ENCODE results near the gene SLC25A2. TPM values are rescaled to one million over a fixed set of nuclear protein-coding genes. Genes with fewer than 3 reads are reported as not detected.
"Not testable (repeated sequence)": the region's sequence is repeated elsewhere in the genome, so short reads cannot be mapped to it uniquely, and the experiment has no call there.

The SLC25A2 gene
- total RNA-seq, 2 donors from 2014 or later = 0.65 to 0.70 TPM

GRCh38 chr5:141328231-141328630 lies 24.4 kb upstream of the SLC25A2 start:
- ATAC-seq = no peak
- DNase-seq = no peak
- no peak overlapping the region for H3K27ac Mint-ChIP-seq
- no peaks in the 10 kb centered on the region for H3K4me1 Mint-ChIP-seq
- H3K36me3 Mint-ChIP-seq (ENCODE audit: low read depth) = no peaks in the 10 kb centered on the region
- H3K9me3 ChIP-seq (ENCODE audit: control insufficient read depth, low read length, poor library complexity, severe bottlenecking) = peaks cover 14% of the 10 kb centered on the region
- H3K27me3 Mint-ChIP-seq = peaks cover 23% of the 10 kb centered on the region
- H3K4me3 Mint-ChIP-seq = no peak overlapping the region

GRCh38 chr5:141326088-141326854 lies 22.4 kb upstream of the SLC25A2 start:
- Mint-ChIP-seq H3K27me3 (peaks cover 19% of the 10 kb centered on the region), H3K4me1 (no peaks in the 10 kb centered on the region), H3K4me3 (peak overlapping the region; percentile 89), H3K36me3 (ENCODE audit: low read depth) (no peaks in the 10 kb centered on the region), H3K27ac (peak overlapping the region; percentile 66)
- peaks cover 8% of the 10 kb centered on the region for H3K9me3 ChIP-seq (ENCODE audit: control insufficient read depth, low read length, poor library complexity, severe bottlenecking)
- DNase-seq = peak; percentile 18 to 50 (median 45)
- peak; percentile 95 for ATAC-seq

- no peak for ATAC-seq
- H3K4me3 Mint-ChIP-seq = no peak overlapping the region
Observed at GRCh38 chr5:141322261-141322660, 18.4 kb upstream of the SLC25A2 start.

DNA sequence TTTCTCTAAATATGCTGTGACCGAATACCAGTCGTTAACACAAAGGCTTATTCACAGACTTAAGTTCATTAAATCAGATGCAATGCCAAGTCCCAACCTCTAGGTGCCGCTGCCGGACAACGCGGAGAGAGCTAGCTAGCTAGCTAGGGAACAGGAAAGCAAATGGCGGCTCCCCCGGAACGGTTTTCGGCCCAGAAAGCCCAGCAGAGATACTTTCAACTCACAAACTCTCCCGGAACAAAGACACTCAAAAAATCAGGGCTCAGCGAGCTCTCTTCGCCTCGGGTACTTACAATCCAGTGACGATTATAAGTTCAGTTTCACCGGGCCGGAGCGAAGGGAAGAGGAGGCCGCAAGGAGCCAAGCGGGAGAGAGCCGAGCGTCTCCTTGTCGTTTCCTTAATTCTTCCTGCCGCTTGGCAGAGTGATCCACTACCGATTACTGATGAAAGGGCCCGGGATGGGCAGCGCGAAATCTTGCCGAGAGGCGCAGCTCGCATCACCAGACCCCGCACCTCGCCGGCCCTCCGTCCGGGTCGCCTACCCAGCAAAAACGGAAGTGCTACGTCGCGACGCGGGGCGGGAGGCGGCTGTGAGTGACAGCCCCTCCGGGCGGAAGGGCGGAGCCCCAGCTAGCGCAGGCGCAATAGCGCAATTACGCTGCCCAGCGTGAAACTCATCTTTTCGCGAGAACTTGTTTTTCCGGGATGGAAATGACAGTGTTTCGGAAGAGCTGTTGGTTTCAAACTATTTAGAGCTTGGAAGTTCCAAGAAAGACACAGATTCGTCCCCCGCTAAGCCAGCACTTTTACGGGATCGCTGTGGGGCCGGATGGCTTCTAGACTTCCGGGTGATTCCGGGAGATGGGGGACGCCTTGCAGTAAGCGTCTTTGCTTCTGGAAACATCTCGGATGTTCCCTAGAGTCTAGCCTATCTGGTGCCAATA lies 16.6 kb upstream of the SLC25A2 start, which contains the start of gene TAF7:
Gene TAF7 (minus strand): TSS at position 560 of the 945 bp plus-strand sequence. CDS start 740 bp downstream, outside the sequence.
- ATAC-seq = peak; percentile 91
- H3K27me3 Mint-ChIP-seq = no peaks in the 10 kb centered on the region
- peaks cover 11% of the 10 kb centered on the region for H3K36me3 Mint-ChIP-seq (ENCODE audit: low read depth)
- H3K9me3 ChIP-seq (ENCODE audit: control insufficient read depth, low read length, poor library complexity, severe bottlenecking) = peaks cover 30% of the 10 kb centered on the region
- H3K27ac Mint-ChIP-seq = peak within 1 kb of the TSS; percentile 95
- DNase-seq = peak; percentile 83 to 91 (median 86)
- peak within 1 kb of the TSS; percentile 94 for H3K4me3 Mint-ChIP-seq
- peaks cover 10% of the 10 kb centered on the region for H3K4me1 Mint-ChIP-seq

More at GRCh38 chr5:141322261-141322660, 18.4 kb upstream of the SLC25A2 start:
- Mint-ChIP-seq H3K4me1 (peaks cover 10% of the 10 kb centered on the region), H3K27ac (no peak overlapping the region), H3K27me3 (peaks cover 4% of the 10 kb centered on the region), H3K36me3 (ENCODE audit: low read depth) (peaks cover 8% of the 10 kb centered on the region)
- peaks cover 23% of the 10 kb centered on the region for H3K9me3 ChIP-seq (ENCODE audit: control insufficient read depth, low read length, poor library complexity, severe bottlenecking)
- no peak for DNase-seq

DNA sequence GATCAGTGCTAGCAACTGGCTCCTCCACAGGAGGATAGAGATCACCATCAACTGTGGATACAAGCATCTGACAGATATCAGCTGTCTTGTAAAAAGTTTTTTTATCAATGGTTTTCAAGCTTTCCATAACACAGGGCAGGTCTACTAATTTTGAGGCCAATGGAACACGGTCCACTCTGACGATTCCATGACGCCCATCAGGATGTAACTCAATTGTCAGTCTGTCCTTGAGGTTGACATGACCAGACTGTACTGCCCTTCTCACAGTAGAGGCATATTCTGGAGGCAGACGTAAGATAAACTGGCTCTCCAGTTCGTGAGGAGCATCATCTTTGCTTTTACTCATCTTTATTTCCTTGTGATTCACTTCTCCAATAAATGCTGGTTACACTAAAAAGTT lies 15.8 kb upstream of the SLC25A2 start:
- peak overlapping the region; percentile 94 for H3K4me3 Mint-ChIP-seq
- no peaks in the 10 kb centered on the region for H3K27me3 Mint-ChIP-seq
- H3K9me3 ChIP-seq (ENCODE audit: control insufficient read depth, low read length, poor library complexity, severe bottlenecking) = peaks cover 30% of the 10 kb centered on the region
- DNase-seq = no peak
- ATAC-seq = no peak
- H3K27ac Mint-ChIP-seq = peak overlapping the region; percentile 95
- peaks cover 10% of the 10 kb centered on the region for H3K4me1 Mint-ChIP-seq
- H3K36me3 Mint-ChIP-seq (ENCODE audit: low read depth) = peaks cover 12% of the 10 kb centered on the region

DNA sequence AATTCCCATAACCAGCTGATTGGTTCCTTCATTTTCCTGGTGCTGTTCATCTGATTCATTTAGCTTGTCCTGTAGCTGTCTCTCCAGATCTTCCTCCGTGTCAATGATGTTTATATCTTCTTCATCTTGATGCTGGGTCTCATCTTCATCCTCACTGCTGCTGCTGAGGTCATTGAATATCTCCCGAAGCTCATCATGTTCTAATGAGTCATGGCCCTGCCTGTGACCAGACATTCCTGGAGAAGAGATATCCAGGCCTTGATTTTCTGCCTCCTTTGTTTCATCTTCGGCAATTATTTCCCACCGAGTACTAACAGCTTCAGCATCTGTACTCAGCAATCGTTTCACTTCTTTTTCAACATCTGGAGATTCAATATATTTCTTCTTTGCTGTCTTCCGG lies 15.4 kb upstream of the SLC25A2 start:
- Mint-ChIP-seq H3K36me3 (ENCODE audit: low read depth) (peaks cover 12% of the 10 kb centered on the region), H3K4me3 (peak overlapping the region; percentile 94), H3K4me1 (peaks cover 10% of the 10 kb centered on the region), H3K27me3 (no peaks in the 10 kb centered on the region), H3K27ac (peak overlapping the region; percentile 95)
- H3K9me3 ChIP-seq (ENCODE audit: control insufficient read depth, low read length, poor library complexity, severe bottlenecking) = peaks cover 30% of the 10 kb centered on the region
- DNase-seq (no peak), ATAC-seq (no peak)

DNA sequence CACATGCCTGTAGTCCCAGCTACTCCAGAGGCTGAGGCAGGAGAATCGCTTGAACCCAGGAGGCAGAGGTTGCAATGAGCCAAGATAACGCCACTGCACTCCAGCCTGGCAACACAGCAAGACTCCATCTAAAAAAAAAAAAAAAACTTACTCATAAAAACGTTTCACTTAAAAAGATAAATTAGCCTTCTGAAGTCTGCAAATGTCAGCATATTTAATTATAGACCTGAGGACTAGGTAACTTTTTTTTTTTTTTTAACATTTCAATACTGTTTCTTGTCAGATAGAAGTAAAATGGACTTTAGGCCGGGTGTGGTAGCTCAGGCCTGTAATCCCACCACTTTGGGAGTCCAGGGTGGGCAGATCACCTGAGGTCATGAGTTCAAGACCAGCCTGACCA lies 13.1 kb upstream of the SLC25A2 start:
- H3K4me3 Mint-ChIP-seq, ATAC-seq, H3K27me3 Mint-ChIP-seq, H3K4me1 Mint-ChIP-seq, DNase-seq: not testable (repeated sequence)
- H3K36me3 Mint-ChIP-seq (ENCODE audit: low read depth) = peaks cover 12% of the 10 kb centered on the region
- H3K27ac Mint-ChIP-seq = peak overlapping the region; percentile 12
- H3K9me3 ChIP-seq (ENCODE audit: control insufficient read depth, low read length, poor library complexity, severe bottlenecking) = peaks cover 38% of the 10 kb centered on the region

- peaks cover 21% of the 10 kb centered on the region for H3K9me3 ChIP-seq (ENCODE audit: control insufficient read depth, low read length, poor library complexity, severe bottlenecking)
- Mint-ChIP-seq H3K27ac (no peak overlapping the region), H3K4me3 (no peak overlapping the region), H3K4me1 (no peaks in the 10 kb centered on the region), H3K36me3 (ENCODE audit: low read depth) (peaks cover 9% of the 10 kb centered on the region), H3K27me3 (no peaks in the 10 kb centered on the region)
- ATAC-seq (no peak), DNase-seq (no peak)
Observed at GRCh38 chr5:141313711-141314110, 9.9 kb upstream of the SLC25A2 start.

GRCh38 chr5:141306630-141307029 lies 2.8 kb upstream of the SLC25A2 start:
- peaks cover 1% of the 10 kb centered on the region for H3K36me3 Mint-ChIP-seq (ENCODE audit: low read depth)
- no peak for ATAC-seq

GRCh38 chr5:141298376-141298775 lies 5.5 kb downstream of the SLC25A2 start:
- DNase-seq = no peak
- no peaks in the 10 kb centered on the region for H3K4me1 Mint-ChIP-seq
- H3K36me3 Mint-ChIP-seq (ENCODE audit: low read depth) = no peaks in the 10 kb centered on the region
- no peaks in the 10 kb centered on the region for H3K27me3 Mint-ChIP-seq
- no peak overlapping the region for H3K4me3 Mint-ChIP-seq
- H3K9me3 ChIP-seq (ENCODE audit: control insufficient read depth, low read length, poor library complexity, severe bottlenecking) = peaks cover 15% of the 10 kb centered on the region
- ATAC-seq = no peak
- no peak overlapping the region for H3K27ac Mint-ChIP-seq

More at GRCh38 chr5:141306630-141307029, 2.8 kb upstream of the SLC25A2 start:
- H3K27ac Mint-ChIP-seq = no peak overlapping the region
- H3K4me3 Mint-ChIP-seq = no peak overlapping the region
- no peak for DNase-seq
- H3K27me3 Mint-ChIP-seq = no peaks in the 10 kb centered on the region
- H3K9me3 ChIP-seq (ENCODE audit: control insufficient read depth, low read length, poor library complexity, severe bottlenecking) = peaks cover 9% of the 10 kb centered on the region
- H3K4me1 Mint-ChIP-seq = no peaks in the 10 kb centered on the region

DNA sequence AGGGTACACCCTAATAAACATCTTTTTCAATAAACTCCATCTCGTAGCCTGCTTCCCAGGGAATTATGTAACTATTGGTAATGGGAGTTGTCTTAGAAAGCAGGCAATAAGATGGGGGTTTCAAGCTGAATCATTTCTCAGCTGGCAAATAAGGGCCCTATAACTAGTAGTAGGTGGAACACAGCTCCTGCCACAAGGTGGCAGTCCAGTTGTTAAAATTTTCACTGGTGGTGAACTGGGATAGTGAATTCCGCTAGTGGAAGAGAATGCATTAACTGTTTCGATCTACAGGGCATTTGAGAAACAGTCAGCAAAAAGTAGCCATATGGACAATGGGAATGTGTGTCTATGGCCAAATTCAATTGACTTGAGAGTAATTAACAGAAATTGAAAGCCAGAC lies 30.9 kb downstream of the SLC25A2 start:
- H3K4me1 Mint-ChIP-seq = no peaks in the 10 kb centered on the region
- peaks cover 14% of the 10 kb centered on the region for H3K9me3 ChIP-seq (ENCODE audit: control insufficient read depth, low read length, poor library complexity, severe bottlenecking)
- DNase-seq = no peak
- H3K27me3 Mint-ChIP-seq = no peaks in the 10 kb centered on the region
- H3K36me3 Mint-ChIP-seq (ENCODE audit: low read depth) = no peaks in the 10 kb centered on the region
- H3K27ac Mint-ChIP-seq = no peak overlapping the region
- no peak overlapping the region for H3K4me3 Mint-ChIP-seq
- no peak for ATAC-seq

GRCh38 chr5:141269195-141269594 lies 34.7 kb downstream of the SLC25A2 start:
- H3K4me3 Mint-ChIP-seq = no peak overlapping the region
- H3K27ac Mint-ChIP-seq = no peak overlapping the region
- H3K27me3 Mint-ChIP-seq = no peaks in the 10 kb centered on the region
- no peaks in the 10 kb centered on the region for H3K36me3 Mint-ChIP-seq (ENCODE audit: low read depth)
- ATAC-seq (no peak), DNase-seq (no peak)
- no peaks in the 10 kb centered on the region for H3K4me1 Mint-ChIP-seq
- peaks cover 17% of the 10 kb centered on the region for H3K9me3 ChIP-seq (ENCODE audit: control insufficient read depth, low read length, poor library complexity, severe bottlenecking)

DNA sequence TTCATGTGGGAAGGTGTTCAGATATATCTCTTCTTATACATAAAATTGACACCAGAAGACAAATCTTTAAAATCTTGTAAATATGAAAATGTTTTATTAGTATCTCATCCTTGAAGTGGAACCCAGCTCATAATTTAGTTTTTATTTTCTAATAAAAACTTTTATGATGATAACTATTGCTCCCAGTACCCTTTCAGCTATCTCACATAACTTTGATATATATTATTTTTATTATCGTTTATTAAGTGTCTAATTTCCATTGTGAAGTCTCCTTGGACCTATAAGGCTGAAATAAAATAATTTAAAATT lies 42.7 kb downstream of the SLC25A2 start:
- H3K27ac Mint-ChIP-seq = no peak overlapping the region
- no peak overlapping the region for H3K4me3 Mint-ChIP-seq
- H3K9me3 ChIP-seq (ENCODE audit: control insufficient read depth, low read length, poor library complexity, severe bottlenecking) = peaks cover 21% of the 10 kb centered on the region
- DNase-seq (no peak), ATAC-seq (no peak)
- H3K4me1 Mint-ChIP-seq = no peaks in the 10 kb centered on the region
- H3K36me3 Mint-ChIP-seq (ENCODE audit: low read depth) = no peaks in the 10 kb centered on the region
- H3K27me3 Mint-ChIP-seq = no peaks in the 10 kb centered on the region
